NCI-H526 (cell line): Measurements from ENCODE around the gene MGAT5.

ENCODE experiments used
- DNase-seq, 2 experiments: peaks; one replicate each; lab custom pipeline; 2025; lab: John Stamatoyannopoulos, UW

The MGAT5 gene

GRCh38 chr2:134231965-134232340 lies 21.9 kb upstream of the MGAT5 start:
- DNase-seq = no peak

DNA sequence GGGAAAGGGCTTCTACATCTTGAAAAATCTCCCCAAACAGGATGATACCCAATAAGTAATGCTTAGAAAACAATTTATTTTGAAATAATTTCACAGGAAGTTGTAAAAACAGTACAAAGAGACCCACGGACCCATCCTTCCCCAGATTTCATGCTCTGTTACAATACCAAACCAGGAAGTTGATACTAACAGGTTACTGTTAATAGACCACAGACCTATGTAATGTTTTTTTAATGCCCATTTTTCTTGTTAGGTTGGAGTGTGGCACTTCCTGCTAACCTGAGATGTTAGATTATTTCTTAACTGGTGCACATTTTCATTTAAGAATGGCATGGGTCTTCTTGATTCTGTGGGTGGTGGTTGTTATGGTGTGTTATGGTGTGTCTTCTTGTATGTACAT lies 21.4 kb upstream of the MGAT5 start:
- DNase-seq = no peak

DNA sequence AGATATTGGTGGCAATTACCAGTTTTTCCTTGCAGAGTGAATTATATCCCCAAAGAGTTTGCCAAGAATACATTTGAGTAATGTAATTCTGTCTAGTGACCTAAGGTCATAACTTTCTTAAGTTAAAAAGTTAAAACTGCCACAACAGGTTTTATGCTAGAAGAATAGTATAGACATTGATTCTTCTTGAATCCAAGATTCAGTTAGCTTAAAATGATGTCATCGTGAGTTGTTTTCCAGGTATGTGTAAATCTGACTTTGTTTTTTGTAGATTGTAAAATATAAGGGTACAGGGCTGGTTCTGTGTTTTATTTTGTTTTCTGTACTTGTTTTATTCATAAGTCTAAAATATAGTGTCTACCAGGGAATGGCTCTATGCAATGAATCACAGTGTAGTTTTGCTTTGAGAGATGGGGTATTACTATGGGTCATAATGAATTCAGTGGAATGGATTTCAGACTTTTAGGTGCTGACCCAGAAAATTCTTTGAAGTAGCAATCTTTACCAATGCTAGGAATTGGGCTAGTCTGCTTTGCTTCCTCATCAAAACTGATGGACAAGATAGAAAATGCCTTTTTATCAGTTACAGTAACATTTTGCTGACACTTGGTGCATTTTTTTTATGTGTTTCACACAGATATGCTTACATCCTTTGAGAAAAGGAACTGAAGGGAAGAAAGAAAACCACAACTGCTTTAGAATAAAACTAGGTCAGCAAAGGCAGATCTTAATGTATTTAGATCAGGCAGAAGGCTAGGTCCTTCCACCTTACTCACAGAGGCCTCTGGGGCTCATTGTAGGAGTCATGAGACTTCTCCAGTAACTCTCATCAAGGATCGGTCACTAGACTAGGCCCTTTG lies 20.8 kb upstream of the MGAT5 start:
- DNase-seq = no peak

GRCh38 chr2:134233728-134234136 lies 20.1 kb upstream of the MGAT5 start:
- no peak for DNase-seq

- no peak for DNase-seq
These were observed 19.3 kb upstream of the MGAT5 start for GRCh38 chr2:134234535-134234934.

DNA sequence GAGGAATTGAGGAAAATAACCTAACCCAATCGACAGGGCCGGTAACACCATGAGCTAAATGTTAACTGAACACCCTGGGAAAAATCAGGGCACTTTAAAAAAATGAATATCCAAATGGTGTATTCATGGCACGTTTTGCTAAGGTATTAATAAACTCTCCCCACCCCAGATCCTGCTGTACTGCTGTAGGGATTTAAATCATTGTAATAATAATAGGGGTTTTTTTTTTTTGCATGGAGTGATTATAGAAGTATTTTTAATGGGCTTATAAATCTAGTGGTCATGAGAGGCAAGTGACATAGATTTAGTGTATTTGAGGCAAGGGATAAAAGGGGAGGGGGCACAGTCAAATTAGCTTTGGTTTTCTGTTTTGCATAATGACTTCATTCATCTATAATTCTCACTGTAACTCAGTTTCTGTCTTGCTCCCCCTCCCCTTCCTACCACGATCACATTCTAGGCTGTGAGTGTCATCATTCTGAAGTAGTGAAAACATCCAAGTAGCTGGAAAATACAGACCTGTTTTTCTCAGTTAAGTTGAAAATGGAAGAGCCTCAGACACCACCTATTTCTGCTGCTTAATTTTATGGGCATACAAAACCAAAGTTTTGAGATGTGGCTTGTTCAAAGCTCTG lies 18.2 kb upstream of the MGAT5 start:
- DNase-seq = peak in 1 of 2 experiments; percentile 30

DNA sequence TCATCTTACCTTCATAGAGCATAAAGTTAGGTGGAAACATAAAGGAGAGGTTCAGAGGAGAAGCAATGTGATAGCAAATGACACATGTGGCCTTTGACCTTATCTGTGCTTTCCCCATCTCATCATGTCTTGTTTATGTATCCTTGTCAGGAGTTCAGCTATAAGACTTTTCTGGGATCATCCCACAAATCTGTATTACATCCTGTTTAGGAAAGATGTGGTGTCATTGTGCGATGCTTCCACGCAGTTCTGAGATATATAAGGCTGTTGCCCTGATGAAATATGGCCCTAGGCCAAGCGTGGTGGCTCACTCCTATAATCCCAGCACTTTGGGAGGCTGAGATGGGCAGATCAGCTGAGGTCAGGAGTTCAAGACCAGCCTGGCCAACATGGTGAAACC lies 15.5 kb upstream of the MGAT5 start:
- no peak for DNase-seq

DNA sequence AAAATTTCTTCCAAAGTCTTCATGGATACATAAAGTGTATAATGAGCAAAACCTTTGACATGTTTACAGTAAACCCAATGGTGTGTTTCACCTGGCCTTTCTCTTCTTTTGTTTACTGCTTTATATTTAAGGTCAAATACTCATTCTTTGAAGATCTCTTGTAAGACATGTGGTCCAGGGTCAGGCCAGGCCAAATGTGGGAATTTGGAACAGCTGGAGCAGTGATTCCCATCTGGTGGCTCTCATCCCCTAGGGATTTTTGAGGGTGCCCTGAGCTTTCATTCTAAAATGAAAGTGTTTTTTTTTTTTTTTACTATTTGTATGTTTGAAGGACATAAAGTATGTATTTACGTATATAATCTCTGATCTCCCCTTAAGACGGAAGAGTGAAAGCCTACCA lies 13.8 kb upstream of the MGAT5 start:
- no peak for DNase-seq

DNA sequence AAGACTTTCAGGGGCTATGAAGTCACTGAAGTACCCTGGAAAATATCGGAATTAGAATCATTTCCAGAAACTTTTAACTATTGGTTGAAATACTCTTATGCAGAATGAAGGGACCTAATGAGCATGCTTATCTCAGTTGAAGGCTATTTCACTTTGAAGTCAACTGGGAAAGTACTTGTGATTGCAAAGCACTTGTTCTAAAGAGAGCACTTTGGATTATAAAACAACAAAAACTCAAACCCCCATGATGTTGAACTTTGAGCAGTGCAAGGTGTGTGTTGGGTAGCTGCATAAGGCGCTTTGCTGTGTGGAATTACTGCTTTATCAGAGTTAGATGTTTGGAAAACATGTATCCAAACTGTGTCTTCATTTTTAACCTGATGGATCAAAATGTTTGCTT lies 12.0 kb upstream of the MGAT5 start:
- no peak for DNase-seq

DNA sequence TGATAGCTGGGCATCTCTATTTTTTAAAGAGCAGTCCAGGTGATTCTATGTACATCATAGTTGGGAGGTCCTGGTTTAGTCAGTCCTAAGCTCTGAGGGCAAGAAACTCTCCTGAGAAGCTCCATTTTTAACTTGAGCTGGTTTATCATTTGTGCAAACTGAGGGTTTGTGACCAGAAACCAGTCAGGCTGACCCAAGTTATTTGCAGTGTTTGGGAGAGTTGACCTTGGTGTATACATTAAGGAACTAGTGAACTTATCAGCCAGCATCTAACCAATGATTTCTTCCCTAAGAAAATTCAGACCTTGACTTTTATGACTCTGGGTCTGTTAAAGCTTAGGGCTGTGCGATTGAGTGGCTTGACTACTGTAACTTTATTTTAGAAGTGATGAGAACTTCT lies 10.6 kb upstream of the MGAT5 start:
- no peak for DNase-seq

DNA sequence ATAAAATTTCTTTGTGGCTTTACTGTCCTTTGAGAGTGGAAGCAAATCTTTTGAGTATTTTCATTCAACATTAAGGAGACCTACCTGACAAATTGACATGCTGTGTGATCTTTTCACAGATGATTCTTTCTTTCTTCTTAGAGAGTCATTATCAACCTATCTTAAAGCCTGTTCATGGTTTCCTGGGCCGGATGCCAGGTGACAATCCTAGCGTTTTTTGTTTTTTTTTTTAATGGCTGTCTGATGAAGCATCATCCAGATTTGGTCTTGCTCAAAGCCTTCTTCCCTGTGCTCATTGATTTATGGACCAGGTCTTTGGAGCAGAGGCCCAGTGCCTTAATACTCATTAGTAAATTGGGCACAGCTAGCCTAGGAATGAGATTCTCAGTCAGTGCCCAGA lies 9.8 kb upstream of the MGAT5 start:
- DNase-seq = no peak

- DNase-seq = no peak
These were observed 9.3 kb upstream of the MGAT5 start for GRCh38 chr2:134244587-134244986.

- peak; percentile 36 to 84 for DNase-seq
These were observed 8.4 kb upstream of the MGAT5 start for GRCh38 chr2:134245340-134245984.

GRCh38 chr2:134246154-134246874 lies 7.6 kb upstream of the MGAT5 start:
- no peak for DNase-seq

- DNase-seq = no peak
These were observed 6.2 kb upstream of the MGAT5 start for GRCh38 chr2:134247679-134248078.

- no peak for DNase-seq
These were observed 5.0 kb upstream of the MGAT5 start for GRCh38 chr2:134248913-134249312.

DNA sequence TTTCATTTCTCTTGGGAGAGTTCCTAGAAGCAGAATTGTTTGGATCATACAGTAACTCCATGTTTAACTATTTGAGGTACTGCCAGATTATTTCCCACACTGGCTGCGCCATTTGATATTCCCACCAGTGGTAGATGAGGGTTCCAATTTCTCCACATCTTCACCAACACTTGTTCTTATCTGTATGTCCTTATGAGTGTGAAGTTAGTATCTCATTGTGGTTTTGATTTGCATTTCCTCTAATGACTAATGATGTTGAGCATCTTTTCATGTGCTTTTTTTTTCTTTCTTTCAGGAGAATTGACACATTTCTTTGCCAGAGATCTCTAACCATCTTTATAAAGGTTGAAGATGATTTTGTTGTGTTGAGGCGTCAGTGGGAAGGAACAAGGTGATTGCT lies 4.1 kb upstream of the MGAT5 start:
- DNase-seq = no peak

- no peak for DNase-seq
These were observed 2.9 kb upstream of the MGAT5 start for GRCh38 chr2:134250840-134251461.

DNA sequence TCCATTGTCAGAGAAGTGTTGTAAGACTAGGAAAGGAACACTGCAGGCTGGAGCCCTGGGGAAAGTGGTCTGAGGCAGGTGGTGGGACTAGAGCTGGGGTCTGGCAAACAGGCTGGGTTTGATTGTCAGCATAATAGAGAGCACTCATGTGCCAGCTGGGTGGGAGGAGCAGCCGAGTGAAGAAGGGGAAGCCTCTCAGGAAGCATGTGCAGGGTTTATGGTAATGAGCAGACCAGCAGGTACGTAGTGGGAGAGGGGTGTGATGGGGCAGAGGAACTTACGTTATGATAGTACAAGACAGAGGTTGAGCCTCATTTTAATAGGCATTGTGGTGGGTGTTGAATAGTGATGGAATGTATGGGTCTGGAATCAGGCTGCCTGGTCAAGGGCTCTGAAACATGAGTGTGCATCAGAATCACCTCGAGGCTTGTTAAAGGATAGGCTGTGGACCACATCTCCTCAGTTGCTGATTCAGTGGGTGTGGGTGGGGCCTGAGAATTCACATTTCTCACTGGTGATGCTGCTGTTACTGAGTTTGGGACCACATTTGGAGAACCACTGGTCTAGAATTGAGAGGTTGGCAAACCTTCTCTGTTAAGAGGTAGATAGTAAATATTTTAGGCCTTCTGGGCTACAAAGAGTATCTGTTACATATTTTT lies 1.7 kb upstream of the MGAT5 start:
- DNase-seq = peak in 1 of 2 experiments; percentile 5

DNA sequence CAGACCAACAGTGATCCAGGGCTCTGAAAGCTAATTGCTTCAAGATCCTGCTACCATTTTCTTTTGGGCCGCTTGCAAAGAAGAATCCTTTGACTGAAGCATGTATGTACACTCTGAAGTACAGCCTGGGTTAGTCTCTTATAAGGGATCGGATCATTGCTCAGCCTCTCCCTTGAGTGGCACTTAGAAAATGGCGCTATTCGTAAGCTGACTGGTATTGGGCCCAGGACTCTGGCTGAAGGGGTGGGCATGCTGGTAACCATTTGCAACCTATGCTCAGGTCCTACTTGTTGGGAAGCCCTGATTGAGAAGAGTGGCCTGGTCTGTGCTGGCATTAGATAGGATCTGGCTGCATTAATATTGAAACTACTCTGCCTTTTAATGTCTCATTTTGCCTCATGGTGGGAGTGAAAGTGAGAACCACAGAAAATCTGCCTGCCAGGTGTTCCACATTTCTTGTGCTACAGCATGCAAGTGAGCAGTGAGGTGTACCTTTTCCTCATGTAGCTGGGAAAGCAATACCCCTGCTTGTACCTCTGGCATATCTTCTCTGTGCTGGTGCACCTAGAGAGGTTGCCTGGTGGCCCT lies 661 bp upstream of the MGAT5 start:
- no peak for DNase-seq

GRCh38 chr2:134254824-134255223 lies 952 bp downstream of the MGAT5 start:
- no peak for DNase-seq
